Measurements from ENCODE around the gene ECE2. TPM values are rescaled to one million over a fixed set of nuclear protein-coding genes. Genes with fewer than 3 reads are reported as not detected.

Gene ECE2
- total and polyA plus RNA-seq, 4 donors = not detected

- Histone ChIP-seq H3K27ac (ENCODE audit: low read depth in 1 of 2, low read length in 2 of 2) (peak overlapping the region; percentile 16 to 84), H3K4me1 (ENCODE audit: control insufficient read depth in 4 of 4, insufficient read depth in 4 of 4, low read length in 3 of 4) (peaks cover 0 to 13% (median 6%) of the 10 kb centered on the region in 4 donors), H3K27me3 (ENCODE audit: control insufficient read depth in 4 of 4, insufficient read depth in 4 of 4, low read length in 3 of 4) (no peaks in the 10 kb centered on the region), H3K9me3 (ENCODE audit: control insufficient read depth in 4 of 4, low read length in 3 of 4) (no peaks in the 10 kb centered on the region), H3K9ac (ENCODE audit: low read depth in 1 of 2, low read length in 2 of 2) (no peak overlapping the region), H3K4me3 (ENCODE audit: low read depth in 1 of 3, low read length in 3 of 3) (no peak overlapping the region), H3K36me3 (ENCODE audit: control insufficient read depth in 4 of 4, insufficient read depth in 3 of 4, low read depth in 1 of 4, low read length in 3 of 4) (peaks cover 14 to 50% (median 46%) of the 10 kb centered on the region in 4 donors)
- WGBS = 89% methylated on average over 15 of the region's 15 CpGs
- no peak for DNase-seq (ENCODE audit: low spot score)
- TF ChIP-seq CTCF (IDR thresholded peaks at IDR 0.05; ENCODE audit: low read depth, low read length, missing input control) (no peak), ATF3 (IDR thresholded peaks at IDR 0.05) (no peak), MAX (IDR thresholded peaks at IDR 0.05) (no peak), HNF4G (IDR thresholded peaks at IDR 0.05) (no peak), HNF4A (conservative IDR thresholded peaks at IDR 0.05) (no peak), YY1 (IDR thresholded peaks at IDR 0.05) (no peak), FOXA1 (IDR thresholded peaks at IDR 0.05) (no peak), NR2F2 (IDR thresholded peaks at IDR 0.05) (no peak), TAF1 (conservative IDR thresholded peaks at IDR 0.05) (no peak), REST (IDR thresholded peaks at IDR 0.05) (no peak), ZBTB33 (IDR thresholded peaks at IDR 0.05) (no peak)
Observed at GRCh38 chr3:184334470-184335158, 58.8 kb downstream of the ECE2 start.

- Histone ChIP-seq H3K27ac (ENCODE audit: low read depth in 1 of 2, low read length in 2 of 2) (peak overlapping the region; percentile 84 to 89), H3K4me1 (ENCODE audit: control insufficient read depth in 4 of 4, insufficient read depth in 4 of 4, low read length in 3 of 4) (peaks cover 0 to 13% (median 6%) of the 10 kb centered on the region in 4 donors), H3K36me3 (ENCODE audit: control insufficient read depth in 4 of 4, insufficient read depth in 3 of 4, low read depth in 1 of 4, low read length in 3 of 4) (peaks cover 14 to 45% (median 42%) of the 10 kb centered on the region in 4 donors), H3K4me3 (ENCODE audit: low read depth in 1 of 3, low read length in 3 of 3) (no peak overlapping the region), H3K9me3 (ENCODE audit: control insufficient read depth in 4 of 4, low read length in 3 of 4) (no peaks in the 10 kb centered on the region), H3K27me3 (ENCODE audit: control insufficient read depth in 4 of 4, insufficient read depth in 4 of 4, low read length in 3 of 4) (no peaks in the 10 kb centered on the region), H3K9ac (ENCODE audit: low read depth in 1 of 2, low read length in 2 of 2) (peak overlapping the region; percentile 36 to 50)
- DNase-seq (ENCODE audit: low spot score) = no peak
- 55% methylated on average over 4 of the region's 4 CpGs for WGBS
- TF ChIP-seq ZBTB33 (IDR thresholded peaks at IDR 0.05) (no peak), REST (IDR thresholded peaks at IDR 0.05) (no peak), CTCF (IDR thresholded peaks at IDR 0.05; ENCODE audit: low read depth, low read length, missing input control) (no peak), RXRA (IDR thresholded peaks at IDR 0.05) (no peak), JUND (IDR thresholded peaks at IDR 0.05) (no peak), FOXA1 (IDR thresholded peaks at IDR 0.05) (no peak), FOXA2 (IDR thresholded peaks at IDR 0.05) (no peak), RAD21 (IDR thresholded peaks at IDR 0.05) (no peak)
Observed at GRCh38 chr3:184335291-184335660, 59.5 kb downstream of the ECE2 start.
